Neural cell (in vitro differentiated cells): ENCODE data around the gene DNAH17. TPM values are rescaled to one million over a fixed set of nuclear protein-coding genes. Genes with fewer than 3 reads are reported as not detected.

Experiments
- H2AFZ ChIP-seq: fragments of 200-600, 300-800 bp; sonication (generic), shearing (Covaris generic); 2 replicates; pipeline ENCODE4 v1.6.0; 2014; ENCODE audit warnings: low read depth, mild to moderate bottlenecking, antibody characterized with exemption, low read length, moderate library complexity
- H3F3A ChIP-seq: fragments of 200-600 bp; shearing (Covaris generic); 2 replicates; pipeline ENCODE4 v1.6.1; 2016; ENCODE audit warnings: mild to moderate bottlenecking, moderate library complexity, mixed read lengths, antibody characterized with exemption, low read length; ENCODE audit not compliant: insufficient read depth, poor library complexity, severe bottlenecking
- H3K27ac ChIP-seq: fragments of 200-600, 300-800 bp; sonication (generic), shearing (Covaris generic); 2 replicates; pipeline ENCODE4 v1.5.1; 2014; ENCODE audit warnings: mild to moderate bottlenecking, low read length, moderate library complexity
- H3K27me3 ChIP-seq: fragments of 300-800, 200-600 bp; sonication (generic), shearing (Covaris generic); 2 replicates; pipeline ENCODE4 v1.6.0; 2014; ENCODE audit warnings: mild to moderate bottlenecking, low read depth, low read length, moderate library complexity; ENCODE audit not compliant: insufficient read depth
- H3K36me3 ChIP-seq: fragments of 300-800, 200-600 bp; sonication (generic), shearing (Covaris generic); 2 replicates; pipeline ENCODE4 v1.5.1; 2014; ENCODE audit warnings: mild to moderate bottlenecking, antibody characterized with exemption, low read length, moderate library complexity; ENCODE audit not compliant: insufficient read depth
- H3K4me2 ChIP-seq: fragments of 300-800, 200-600 bp; sonication (generic), shearing (Covaris generic); 2 replicates; pipeline ENCODE4 v1.6.0; 2014; ENCODE audit warnings: mild to moderate bottlenecking, low read length
- H3K4me3 ChIP-seq: fragments of 300-800, 200-600 bp; sonication (generic), shearing (Covaris generic); 2 replicates; pipeline ENCODE4 v1.5.1; 2014; ENCODE audit warnings: mild to moderate bottlenecking, low read length, moderate library complexity
- H3K79me2 ChIP-seq: fragments of 200-600 bp; shearing (Covaris generic); replicated peaks from 2 replicates; pipeline ENCODE4 v1.6.0; 2014; ENCODE audit warnings: mild to moderate bottlenecking, low read length, moderate library complexity; ENCODE audit not compliant: insufficient read depth
- H3K9ac ChIP-seq: fragments of 300-800, 200-600 bp; sonication (generic), shearing (Covaris generic); 2 replicates; pipeline ENCODE4 v1.6.1; 2016; ENCODE audit warnings: mild to moderate bottlenecking, low read length, mixed read lengths
- H3K9me2 ChIP-seq: fragments of 200-600 bp; shearing (Covaris generic); 2 replicates; pipeline ENCODE4 v1.6.1; 2016; ENCODE audit warnings: mild to moderate bottlenecking, low read length, mixed read lengths; ENCODE audit not compliant: insufficient read depth
- H3K9me3 ChIP-seq: fragments of 200-600, 300-800 bp; sonication (generic), shearing (Covaris generic); 2 replicates; pipeline ENCODE4 v1.6.1; 2016; ENCODE audit warnings: mild to moderate bottlenecking, mixed run types, low read length, moderate library complexity, mixed read lengths
- H4K20me1 ChIP-seq: fragments of 200-600 bp; shearing (Covaris generic); 2 replicates; pipeline ENCODE4 v1.6.1; 2016; ENCODE audit warnings: mild to moderate bottlenecking, mixed run types; ENCODE audit not compliant: insufficient read depth
- CTCF ChIP-seq: fragments of 450-650 bp; IDR thresholded peaks from 2 replicates; pipeline ENCODE4 v1.5.1; 2014; ENCODE audit warnings: antibody characterized with exemption, mild to moderate bottlenecking, moderate library complexity; ENCODE audit not compliant: poor library complexity, severe bottlenecking
- EP300 ChIP-seq: fragments of 450-650 bp; conservative IDR thresholded peaks from 2 replicates; pipeline ENCODE4 v1.6.1; 2014; ENCODE audit warnings: antibody characterized with exemption, mild to moderate bottlenecking, moderate library complexity; ENCODE audit not compliant: poor library complexity, severe bottlenecking
- EZH2 ChIP-seq: fragments of 200-600, 300-800 bp; shearing (Covaris generic), sonication (generic); IDR thresholded peaks from 2 replicates; pipeline ENCODE4 v1.6.1; 2014; ENCODE audit warnings: antibody characterized with exemption, low read length, borderline replicate concordance, mild to moderate bottlenecking; ENCODE audit not compliant: insufficient read depth, poor library complexity, severe bottlenecking
- MXI1 ChIP-seq: fragments of 450-650 bp; conservative IDR thresholded peaks from 2 replicates; pipeline ENCODE4 v1.6.1; 2014; ENCODE audit warnings: antibody characterized with exemption, mild to moderate bottlenecking; ENCODE audit not compliant: poor library complexity, severe bottlenecking
- POLR2AphosphoS5 ChIP-seq: IDR thresholded peaks from 2 replicates; pipeline ENCODE4 v1.6.1; 2012
- RAD21 ChIP-seq: fragments of 450-650 bp; conservative IDR thresholded peaks from 2 replicates; pipeline ENCODE4 v1.6.1; 2014; ENCODE audit warnings: antibody characterized with exemption, mild to moderate bottlenecking, moderate library complexity
- REST ChIP-seq: IDR thresholded peaks from 2 replicates; pipeline ENCODE4 v1.6.1; 2012; ENCODE audit warnings: borderline replicate concordance
- SMC3 ChIP-seq: fragments of 450-650 bp; conservative IDR thresholded peaks from 2 replicates; pipeline ENCODE4 v1.6.1; 2014; ENCODE audit warnings: antibody characterized with exemption, mild to moderate bottlenecking, moderate library complexity; ENCODE audit not compliant: poor library complexity
- TAF1 ChIP-seq: IDR thresholded peaks from 2 replicates; pipeline ENCODE4 v1.6.1; 2012; ENCODE audit warnings: low read depth
- polyA plus RNA-seq: library from polyadenylated mRNA; depleted of rRNA; stranded (reverse); fragments of >200 nt; gene quantifications from 2 replicates; pipeline ENCODE4 v1.2.3, GENCODE V29; 2014

The DNAH17 gene
- polyA plus RNA-seq, 1 donor from 2014 or later: not detected

- Histone ChIP-seq H3K36me3 (no peaks in the 10 kb centered on the region), H2AFZ (no peak overlapping the region), H3K79me2 (peaks cover 71% of the 10 kb centered on the region), H3K9ac (no peak overlapping the region), H3K4me3 (no peak overlapping the region), H3K27ac (no peak overlapping the region), H3K9me3 (no peaks in the 10 kb centered on the region), H3F3A (no peaks in the 10 kb centered on the region), H4K20me1 (no peaks in the 10 kb centered on the region), H3K27me3 (no peaks in the 10 kb centered on the region), H3K4me2 (no peak overlapping the region), H3K9me2 (no peaks in the 10 kb centered on the region)
- TF ChIP-seq SMC3: no peak
Measured at GRCh38 chr17:78383725-78384471, 193.3 kb downstream of the DNAH17 start.

GRCh38 chr17:78381601-78382232 lies 195.5 kb downstream of the DNAH17 start:
- H3K4me2 ChIP-seq: no peak overlapping the region

More at GRCh38 chr17:78381601-78382232, 195.5 kb downstream of the DNAH17 start:
- H3K9me3 ChIP-seq: no peaks in the 10 kb centered on the region
- H4K20me1 ChIP-seq: no peaks in the 10 kb centered on the region
- no peak overlapping the region for H3K27ac ChIP-seq
- peaks cover 60% of the 10 kb centered on the region for H3K79me2 ChIP-seq
- H3K9ac ChIP-seq: no peak overlapping the region
- TF ChIP-seq MXI1 (no peak), CTCF (no peak), EZH2 (no peak), SMC3 (no peak), REST (no peak), POLR2AphosphoS5 (no peak), TAF1 (no peak), EP300 (no peak), RAD21 (no peak)
- no peaks in the 10 kb centered on the region for H3K9me2 ChIP-seq
- no peaks in the 10 kb centered on the region for H3F3A ChIP-seq
- no peaks in the 10 kb centered on the region for H3K36me3 ChIP-seq
- H3K4me3 ChIP-seq: no peak overlapping the region
- H2AFZ ChIP-seq: no peak overlapping the region
- H3K27me3 ChIP-seq: no peaks in the 10 kb centered on the region
